HT1080 (cell line): Measurements from ENCODE around the gene SALL3. TPM values are rescaled to one million over a fixed set of nuclear protein-coding genes. Genes with fewer than 3 reads are reported as not detected.

Source experiments
- DNase-seq: peaks from one replicate; pipeline ENCODE4 v3.0.0-alpha.2; 2015; ENCODE audit warnings: low read depth
- total RNA-seq: library from RNA; depleted of rRNA; stranded (reverse); fragments of >200 nt; shearing (Covaris generic); gene quantifications from 2 replicates; pipeline ENCODE4 v1.2.3, GENCODE V29; 2014

SALL3 gene
- total RNA-seq, 1 experiment from 2014 or later = not detected

GRCh38 chr18:78980279-78980771 lies 707 bp downstream of the SALL3 start:
- no peak for DNase-seq

GRCh38 chr18:78980777-78981380 lies 1.3 kb downstream of the SALL3 start:
- DNase-seq = no peak

- no peak for DNase-seq
Observed at GRCh38 chr18:78981394-78981831, 1.8 kb downstream of the SALL3 start.

- DNase-seq = no peak
Observed at GRCh38 chr18:78981989-78982620, 2.5 kb downstream of the SALL3 start.

- DNase-seq = no peak
Observed at GRCh38 chr18:78983512-78983911, 3.9 kb downstream of the SALL3 start.

GRCh38 chr18:78984941-78985784 lies 5.5 kb downstream of the SALL3 start:
- no peak for DNase-seq

GRCh38 chr18:78986018-78986481 lies 6.4 kb downstream of the SALL3 start:
- DNase-seq = peak; percentile 10

GRCh38 chr18:78991446-78991845 lies 11.8 kb downstream of the SALL3 start:
- DNase-seq = no peak

- DNase-seq = no peak
Observed at GRCh38 chr18:78992041-78993011, 12.7 kb downstream of the SALL3 start.

- DNase-seq = no peak
Observed at GRCh38 chr18:78993014-78993926, 13.7 kb downstream of the SALL3 start.

GRCh38 chr18:78994000-78994399 lies 14.4 kb downstream of the SALL3 start:
- DNase-seq = no peak

- no peak for DNase-seq
Observed at GRCh38 chr18:78994531-78994930, 14.9 kb downstream of the SALL3 start.

- DNase-seq = no peak
Observed at GRCh38 chr18:78994977-78995582, 15.5 kb downstream of the SALL3 start.

- no peak for DNase-seq
Observed at GRCh38 chr18:78995740-78996395, 16.2 kb downstream of the SALL3 start.

GRCh38 chr18:78996741-78997490 lies 17.3 kb downstream of the SALL3 start:
- DNase-seq = no peak

GRCh38 chr18:78998371-78999071 lies 18.9 kb downstream of the SALL3 start:
- no peak for DNase-seq

GRCh38 chr18:78999939-79000338 lies 20.3 kb downstream of the SALL3 start:
- DNase-seq = no peak
